GM18517 (cell line): ENCODE measurements around the gene MZT2A.
"Not testable (repeated sequence)": the region's sequence is repeated elsewhere in the genome, so short reads cannot be mapped to it uniquely, and the experiment has no call there.

ENCODE experiments used
- ATAC-seq: cut with Tn5 transposase; IDR thresholded peaks from one replicate; pipeline ENCODE4 v1.9.1; 2021; ENCODE audit warnings: mild to moderate bottlenecking, moderate library complexity; ENCODE audit not compliant: unreplicated experiment

MZT2A gene

GRCh38 chr2:131521524-131521923 lies 29.3 kb upstream of the MZT2A start:
- not testable (repeated sequence) for ATAC-seq

- ATAC-seq = no peak
Observed at GRCh38 chr2:131520526-131520925, 28.3 kb upstream of the MZT2A start.

- not testable (repeated sequence) for ATAC-seq
Observed at GRCh38 chr2:131519871-131520470, 27.8 kb upstream of the MZT2A start.

- no peak for ATAC-seq
Observed at GRCh38 chr2:131519466-131519865, 27.3 kb upstream of the MZT2A start.

GRCh38 chr2:131518531-131518930 lies 26.3 kb upstream of the MZT2A start:
- ATAC-seq = not testable (repeated sequence)

- not testable (repeated sequence) for ATAC-seq
Observed at GRCh38 chr2:131517856-131518255, 25.7 kb upstream of the MZT2A start.

- ATAC-seq = no peak
Observed at GRCh38 chr2:131517106-131517831, 25.1 kb upstream of the MZT2A start.

- not testable (repeated sequence) for ATAC-seq
Observed at GRCh38 chr2:131516621-131517020, 24.4 kb upstream of the MZT2A start.

GRCh38 chr2:131516011-131516410 lies 23.8 kb upstream of the MZT2A start:
- no peak for ATAC-seq

GRCh38 chr2:131515235-131515634 lies 23.0 kb upstream of the MZT2A start:
- not testable (repeated sequence) for ATAC-seq

- ATAC-seq = peak; percentile 82
Observed at GRCh38 chr2:131514408-131515166, 22.4 kb upstream of the MZT2A start.

GRCh38 chr2:131511969-131512870 lies 20.0 kb upstream of the MZT2A start:
- not testable (repeated sequence) for ATAC-seq

GRCh38 chr2:131511291-131511968 lies 19.2 kb upstream of the MZT2A start:
- ATAC-seq = not testable (repeated sequence)

GRCh38 chr2:131509615-131510014 lies 17.4 kb upstream of the MZT2A start:
- ATAC-seq = no peak

GRCh38 chr2:131504082-131504750 lies 12.0 kb upstream of the MZT2A start:
- ATAC-seq = not testable (repeated sequence)

GRCh38 chr2:131503587-131503986 lies 11.4 kb upstream of the MZT2A start:
- not testable (repeated sequence) for ATAC-seq

- ATAC-seq = peak; percentile 83
Observed at GRCh38 chr2:131498321-131498973, 6.2 kb upstream of the MZT2A start.

GRCh38 chr2:131495506-131495905 lies 3.3 kb upstream of the MZT2A start:
- not testable (repeated sequence) for ATAC-seq
